ENCODE data around the gene C19orf67. TPM values are rescaled to one million over a fixed set of nuclear protein-coding genes. Genes with fewer than 3 reads are reported as not detected.
"Not testable (repeated sequence)": the region's sequence is repeated elsewhere in the genome, so short reads cannot be mapped to it uniquely, and the experiment has no call there.

C19orf67 gene
- total and polyA plus RNA-seq, 7 experiments from 2014 or later: 0.34 to 0.78 (median 0.60) TPM; not detected in 4

- CTCF ChIA-PET: interaction anchor here (1.1 kb wide), 1 partner anchor 16 kb away, joined by 3 read pairs; no protein-coding TSS in a partner anchor
Observed at GRCh38 chr19:14054099-14054498, 31.5 kb downstream of the C19orf67 start.

GRCh38 chr19:14053500-14053899, 32.1 kb downstream of the C19orf67 start:
- peak overlapping the region in 2 of 9 donors; percentile 16 to 72 for H3K27ac Mint-ChIP-seq
- peaks cover 8 to 21% (median 14%) of the 10 kb centered on the region in 7 donors for H3K4me1 Mint-ChIP-seq
- H3K4me1 ChIP-seq (ENCODE audit: control insufficient read depth in 2 of 2, insufficient read depth in 2 of 2, low read length in 2 of 2): peaks cover 4 to 6% of the 10 kb centered on the region in 2 donors
- DNase-seq: no peak
- no peak overlapping the region for H3K27ac ChIP-seq (ENCODE audit: low read depth, low read length)
- ChIA-PET CTCF (interaction anchor here (1.1 kb wide), 1 partner anchor 17 kb away, joined by 3 read pairs; no protein-coding TSS in a partner anchor), POLR2A (interaction anchor here (0.7 to 1.5 kb wide), 5 partner anchors 16 to 265 kb away, joined by 3 to 4 read pairs (median 3); partner anchors contain the start of gene IL27RA)
- H3K27me3 ChIP-seq (ENCODE audit: control insufficient read depth in 2 of 2, insufficient read depth in 2 of 2, low read length in 2 of 2): peaks cover 5 to 9% of the 10 kb centered on the region in 2 donors
- peaks cover 6 to 39% (median 27%) of the 10 kb centered on the region in 5 donors for H3K36me3 Mint-ChIP-seq
- H3K9me3 Mint-ChIP-seq: peaks cover 0 to 6% (median 0%) of the 10 kb centered on the region in 11 donors
- no peak overlapping the region for H3K4me3 ChIP-seq (ENCODE audit: low read length)
- peaks cover 4 to 21% (median 5%) of the 10 kb centered on the region in 5 donors for H3K27me3 Mint-ChIP-seq
- no peak for ATAC-seq
- no peak overlapping the region for H3K4me3 Mint-ChIP-seq
- intact Hi-C loops (cut with micrococcal nuclease): no loop called here
- H3K9me3 ChIP-seq (ENCODE audit: control insufficient read depth in 2 of 3, low read length in 3 of 3): no peaks in the 10 kb centered on the region
- peaks cover 9 to 45% (median 24%) of the 10 kb centered on the region in 3 experiments for H3K36me3 ChIP-seq (ENCODE audit: control insufficient read depth in 2 of 3, insufficient read depth in 3 of 3, low read length in 3 of 3)

More at GRCh38 chr19:14054099-14054498, 31.5 kb downstream of the C19orf67 start:
- Histone ChIP-seq H3K36me3 (ENCODE audit: control insufficient read depth in 2 of 3, insufficient read depth in 3 of 3, low read length in 3 of 3) (peaks cover 9 to 39% (median 18%) of the 10 kb centered on the region in 3 experiments), H3K9me3 (ENCODE audit: control insufficient read depth in 2 of 3, low read length in 3 of 3) (no peaks in the 10 kb centered on the region), H3K4me1 (ENCODE audit: control insufficient read depth in 2 of 2, insufficient read depth in 2 of 2, low read length in 2 of 2) (peaks cover 8 to 9% of the 10 kb centered on the region in 2 donors), H3K27me3 (ENCODE audit: control insufficient read depth in 2 of 2, insufficient read depth in 2 of 2, low read length in 2 of 2) (peaks cover 5 to 15% of the 10 kb centered on the region in 2 donors), H3K4me3 (ENCODE audit: low read length) (no peak overlapping the region), H3K27ac (ENCODE audit: low read depth, low read length) (no peak overlapping the region)
- DNase-seq (no peak), ATAC-seq (no peak)
- Mint-ChIP-seq H3K27ac (peak overlapping the region in 5 of 9 donors; percentile 6 to 72 (median 16)), H3K36me3 (peaks cover 6 to 33% (median 23%) of the 10 kb centered on the region in 5 donors), H3K4me1 (peaks cover 13 to 26% (median 19%) of the 10 kb centered on the region in 7 donors), H3K27me3 (peaks cover 10 to 27% (median 11%) of the 10 kb centered on the region in 5 donors), H3K4me3 (no peak overlapping the region), H3K9me3 (peaks cover 0 to 6% (median 0%) of the 10 kb centered on the region in 11 donors)
- POLR2A ChIA-PET: interaction anchor here (1.5 kb wide), 1 partner anchor 22 kb away, joined by 4 read pairs; the partner anchor contains the start of gene IL27RA
- intact Hi-C loops (cut with micrococcal nuclease): no loop called here

DNA sequence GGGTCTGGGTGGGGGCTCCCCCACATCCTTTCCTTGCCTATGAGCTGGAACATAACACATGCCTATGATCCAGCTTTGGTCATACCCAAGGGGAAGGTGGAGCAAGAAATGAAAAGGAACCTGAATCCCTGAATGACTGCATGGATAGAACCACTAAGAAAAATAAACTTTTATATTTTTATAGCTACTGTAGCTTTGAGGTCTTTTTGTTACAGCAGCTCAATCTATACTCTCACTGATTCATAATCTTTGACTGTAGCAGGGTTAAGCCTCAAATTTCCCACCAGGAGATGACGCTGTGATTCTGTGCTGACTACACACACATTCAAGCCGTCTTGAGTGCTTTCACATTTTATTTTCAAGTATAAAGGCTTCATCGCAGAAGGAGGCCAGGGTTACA, 32.6 kb downstream of the C19orf67 start:
- H3K27me3 Mint-ChIP-seq: peaks cover 0 to 16% (median under 1%) of the 10 kb centered on the region in 5 donors
- no peaks in the 10 kb centered on the region for H3K9me3 ChIP-seq (ENCODE audit: control insufficient read depth in 2 of 3, low read length in 3 of 3)
- H3K36me3 ChIP-seq (ENCODE audit: control insufficient read depth in 2 of 3, insufficient read depth in 3 of 3, low read length in 3 of 3): peaks cover 9 to 49% (median 27%) of the 10 kb centered on the region in 3 experiments
- H3K27me3 ChIP-seq (ENCODE audit: control insufficient read depth in 2 of 2, insufficient read depth in 2 of 2, low read length in 2 of 2): peaks cover under 1 to 4% of the 10 kb centered on the region in 2 donors
- H3K9me3 Mint-ChIP-seq: peaks cover 0 to 5% (median 0%) of the 10 kb centered on the region in 11 donors
- ChIA-PET CTCF (interaction anchor here (0.6 to 1.4 kb wide), 5 partner anchors 12 to 452 kb away, joined by 3 read pairs; no protein-coding TSS in a partner anchor), POLR2A (interaction anchor here (0.7 to 1.3 kb wide), 4 partner anchors 16 to 265 kb away, joined by 3 read pairs; no protein-coding TSS in a partner anchor)
- no peak for ATAC-seq
- H3K27ac ChIP-seq (ENCODE audit: low read depth, low read length): no peak overlapping the region
- intact Hi-C loops (cut with micrococcal nuclease): no loop called here
- H3K36me3 Mint-ChIP-seq: peaks cover 9 to 42% (median 31%) of the 10 kb centered on the region in 5 donors
- peak overlapping the region in 2 of 9 donors; percentile 12 to 21 for H3K27ac Mint-ChIP-seq
- peaks cover 4% of the 10 kb centered on the region in 2 donors for H3K4me1 ChIP-seq (ENCODE audit: control insufficient read depth in 2 of 2, insufficient read depth in 2 of 2, low read length in 2 of 2)
- H3K4me3 Mint-ChIP-seq: no peak overlapping the region
- no peak for DNase-seq
- peaks cover 4 to 17% (median 9%) of the 10 kb centered on the region in 7 donors for H3K4me1 Mint-ChIP-seq
- H3K4me3 ChIP-seq (ENCODE audit: low read length): no peak overlapping the region

GRCh38 chr19:14052470-14052869, 33.1 kb downstream of the C19orf67 start:
- H3K27ac ChIP-seq (ENCODE audit: low read depth, low read length): no peak overlapping the region
- intact Hi-C loops (cut with micrococcal nuclease): no loop called here
- H3K9me3 ChIP-seq (ENCODE audit: control insufficient read depth in 2 of 3, low read length in 3 of 3): no peaks in the 10 kb centered on the region
- Mint-ChIP-seq H3K36me3 (peaks cover 9 to 42% (median 32%) of the 10 kb centered on the region in 5 donors), H3K4me1 (peaks cover 3 to 12% (median 5%) of the 10 kb centered on the region in 7 donors), H3K4me3 (no peak overlapping the region), H3K27ac (peak overlapping the region in 2 of 9 donors; percentile 66 to 75), H3K9me3 (peaks cover 0 to 5% (median 0%) of the 10 kb centered on the region in 11 donors), H3K27me3 (peaks cover 0 to 11% (median 0%) of the 10 kb centered on the region in 5 donors)
- ATAC-seq (no peak), DNase-seq (no peak)
- no peaks in the 10 kb centered on the region for H3K27me3 ChIP-seq (ENCODE audit: control insufficient read depth in 2 of 2, insufficient read depth in 2 of 2, low read length in 2 of 2)
- peaks cover 9 to 53% (median 27%) of the 10 kb centered on the region in 3 experiments for H3K36me3 ChIP-seq (ENCODE audit: control insufficient read depth in 2 of 3, insufficient read depth in 3 of 3, low read length in 3 of 3)
- peaks cover 0 to 4% of the 10 kb centered on the region in 2 donors for H3K4me1 ChIP-seq (ENCODE audit: control insufficient read depth in 2 of 2, insufficient read depth in 2 of 2, low read length in 2 of 2)
- POLR2A ChIA-PET: interaction anchor here (1.1 to 1.3 kb wide), 2 partner anchors 15 to 264 kb away, joined by 3 read pairs; no protein-coding TSS in a partner anchor
- CTCF ChIA-PET: interaction anchor here (0.6 to 1.5 kb wide), 6 partner anchors 12 to 452 kb away, joined by 3 to 4 read pairs (median 3); partner anchors contain the start of gene ASF1B
- no peak overlapping the region for H3K4me3 ChIP-seq (ENCODE audit: low read length)

- no peak overlapping the region for H3K27ac ChIP-seq (ENCODE audit: low read depth, low read length)
- ChIA-PET POLR2A (interaction anchor here (1.3 kb wide), 1 partner anchor 264 kb away, joined by 3 read pairs; no protein-coding TSS in a partner anchor), CTCF (interaction anchor here (1.4 to 1.5 kb wide), 2 partner anchors 85 to 92 kb away, joined by 3 to 4 read pairs; partner anchors contain the start of gene ASF1B)
- no peak overlapping the region for H3K4me3 ChIP-seq (ENCODE audit: low read length)
- Mint-ChIP-seq H3K27ac (peak overlapping the region in 1 of 9 donors; percentile 66), H3K4me1 (peaks cover 3 to 11% (median 5%) of the 10 kb centered on the region in 7 donors), H3K9me3 (peaks cover 0 to 5% (median 0%) of the 10 kb centered on the region in 11 donors), H3K36me3 (peaks cover 9 to 42% (median 32%) of the 10 kb centered on the region in 5 donors), H3K27me3 (peaks cover 0 to 8% (median 0%) of the 10 kb centered on the region in 5 donors), H3K4me3 (no peak overlapping the region)
- no peak for ATAC-seq
- no peaks in the 10 kb centered on the region for H3K9me3 ChIP-seq (ENCODE audit: control insufficient read depth in 2 of 3, low read length in 3 of 3)
- intact Hi-C loops (cut with micrococcal nuclease): no loop called here
- H3K36me3 ChIP-seq (ENCODE audit: control insufficient read depth in 2 of 3, insufficient read depth in 3 of 3, low read length in 3 of 3): peaks cover 9 to 57% (median 27%) of the 10 kb centered on the region in 3 experiments
- no peak for DNase-seq
- H3K27me3 ChIP-seq (ENCODE audit: control insufficient read depth in 2 of 2, insufficient read depth in 2 of 2, low read length in 2 of 2): no peaks in the 10 kb centered on the region
- H3K4me1 ChIP-seq (ENCODE audit: control insufficient read depth in 2 of 2, insufficient read depth in 2 of 2, low read length in 2 of 2): peaks cover 0 to 4% of the 10 kb centered on the region in 2 donors
Observed at GRCh38 chr19:14051980-14052379, 33.6 kb downstream of the C19orf67 start.

GRCh38 chr19:14050961-14051360, 34.6 kb downstream of the C19orf67 start:
- H3K9me3 Mint-ChIP-seq; H3K9me3 ChIP-seq (ENCODE audit: control insufficient read depth in 2 of 3, low read length in 3 of 3); DNase-seq; intact Hi-C loops (cut with micrococcal nuclease); H3K4me1 Mint-ChIP-seq; H3K27me3 Mint-ChIP-seq; H3K27ac ChIP-seq (ENCODE audit: low read depth, low read length); H3K4me3 Mint-ChIP-seq; H3K4me1 ChIP-seq (ENCODE audit: control insufficient read depth in 2 of 2, insufficient read depth in 2 of 2, low read length in 2 of 2); H3K27me3 ChIP-seq (ENCODE audit: control insufficient read depth in 2 of 2, insufficient read depth in 2 of 2, low read length in 2 of 2); ATAC-seq; H3K4me3 ChIP-seq (ENCODE audit: low read length): not testable (repeated sequence)
- POLR2A ChIA-PET: interaction anchor here (0.6 kb wide), 1 partner anchor 237 kb away, joined by 4 read pairs; no protein-coding TSS in a partner anchor
- peaks cover 9 to 49% (median 35%) of the 10 kb centered on the region in 5 donors for H3K36me3 Mint-ChIP-seq
- H3K27ac Mint-ChIP-seq: peak overlapping the region in 1 of 9 donors; percentile 38
- peaks cover 9 to 65% (median 31%) of the 10 kb centered on the region in 3 experiments for H3K36me3 ChIP-seq (ENCODE audit: control insufficient read depth in 2 of 3, insufficient read depth in 3 of 3, low read length in 3 of 3)
- CTCF ChIA-PET: interaction anchor here (1.5 kb wide), 1 partner anchor 86 kb away, joined by 4 read pairs; the partner anchor contains the start of gene ASF1B

Data from naive thymus-derived CD4-positive, alpha-beta T cell (primary cell).